Gastroesophageal sphincter (tissue), 4 donors: Measurements from ENCODE around the gene FBXL17. TPM values are rescaled to one million over a fixed set of nuclear protein-coding genes. Genes with fewer than 3 reads are reported as not detected.

Experiments used
- ATAC-seq: fragments of 150-250 bp; one replicate; pipeline ENCODE4 v1.9.1; 2016; ENCODE audit warnings: mild to moderate bottlenecking, moderate library complexity
- H3K27ac ChIP-seq, 4 donors: fragments of 200-600 bp; sonication (generic) in 3 of 4; 1 replicate in 3 of 4; 2 replicates in 1 of 4; pipeline ENCODE4 v1.5.1; 2016 to 2019
- H3K27me3 ChIP-seq: fragments of 200-600 bp; sonication (generic); one replicate; pipeline ENCODE4 v1.5.1; 2019
- H3K36me3 ChIP-seq, 2 donors: fragments of 200-600 bp; sonication (generic); one replicate each; pipeline ENCODE4 v1.5.1; 2019; ENCODE audit warnings: control low read depth in 1 of 2
- H3K4me1 ChIP-seq, 3 donors: fragments of 200-600 bp; sonication (generic); 1 replicate in 2 of 3; 2 replicates in 1 of 3; pipeline ENCODE4 v1.5.1; 2016 to 2019; ENCODE audit warnings: control low read depth in 2 of 3
- H3K4me3 ChIP-seq, 2 donors: fragments of 200-600 bp; sonication (generic); one replicate each; pipeline ENCODE4 v1.5.1; 2019; ENCODE audit warnings: mild to moderate bottlenecking in 1 of 2, moderate library complexity in 1 of 2
- H3K9me3 ChIP-seq, 3 donors: fragments of 200-600 bp; sonication (generic); one replicate each; pipeline ENCODE4 v1.5.1; 2017 to 2019; ENCODE audit warnings: control low read depth in 2 of 3
- EP300 ChIP-seq: sonication (generic); formaldehyde crosslinking; IDR thresholded peaks from one replicate; pipeline ENCODE4 v1.6.1; 2017; ENCODE audit warnings: antibody characterized with exemption, mild to moderate bottlenecking
- POLR2A ChIP-seq, 2 donors: fragments of 450-650 bp; IDR thresholded peaks; one replicate each; pipeline ENCODE4 v1.6.1; 2017; ENCODE audit warnings: antibody characterized with exemption in 2 of 2, mild to moderate bottlenecking in 2 of 2, moderate library complexity in 1 of 2
- POLR2AphosphoS5 ChIP-seq: sonication (generic); formaldehyde crosslinking; IDR thresholded peaks from one replicate; pipeline ENCODE4 v1.6.1; 2017; ENCODE audit warnings: antibody characterized with exemption
- WGBS, 2 donors: methylation state at CpG; one replicate each; pipeline ENCODE4 v1.1.5; 2018; ENCODE audit warnings: low coverage in 1 of 2; 5-methylcytosine and 5-hydroxymethylcytosine counted together
- total RNA-seq, 4 donors: library from RNA; depleted of rRNA; stranded (reverse); fragments of >200 nt; gene quantifications; one replicate each; pipeline ENCODE4 v1.1.0, GENCODE V29; 2016
- TF ChIP-seq, protein P1 (sequence below), 4 experiments: fragments of 200-600 bp in 2 of 4; fragments of 450-650 bp in 2 of 4; sonication (generic) in 1 of 4; IDR thresholded peaks; one replicate each; pipeline ENCODE4 v1.5.1; 2017 to 2019; ENCODE audit warnings: antibody characterized with exemption in 4 of 4, mild to moderate bottlenecking in 2 of 4, moderate library complexity in 2 of 4

FBXL17 gene
- total RNA-seq, 4 donors from 2014 or later: 15.3 to 25.5 (median 21.7) TPM

DNA sequence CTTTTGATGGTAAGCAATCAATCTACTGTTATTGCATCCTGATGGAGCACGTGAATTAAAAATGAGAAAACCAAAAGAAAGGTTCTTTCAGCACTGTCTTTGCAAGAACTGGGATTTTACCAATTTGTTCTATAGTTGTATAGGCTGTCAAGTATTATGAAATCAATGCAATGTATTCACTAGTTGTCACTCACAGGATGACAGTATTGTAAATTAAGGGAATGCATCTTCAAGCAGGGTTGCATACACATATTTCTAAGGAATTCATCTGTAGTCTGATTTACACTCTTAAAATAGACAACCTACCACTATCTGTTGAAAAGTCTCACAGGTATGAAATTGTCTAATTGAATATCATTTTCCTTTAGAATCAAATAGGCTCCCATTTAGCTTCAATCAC is 252.8 kb downstream of the FBXL17 start:
- Histone ChIP-seq H3K4me3 (no peak overlapping the region), H3K9me3 (no peaks in the 10 kb centered on the region), H3K27me3 (no peaks in the 10 kb centered on the region), H3K4me1 (no peaks in the 10 kb centered on the region), H3K36me3 (no peaks in the 10 kb centered on the region), H3K27ac (no peak overlapping the region)
- TF ChIP-seq, protein P1, sequence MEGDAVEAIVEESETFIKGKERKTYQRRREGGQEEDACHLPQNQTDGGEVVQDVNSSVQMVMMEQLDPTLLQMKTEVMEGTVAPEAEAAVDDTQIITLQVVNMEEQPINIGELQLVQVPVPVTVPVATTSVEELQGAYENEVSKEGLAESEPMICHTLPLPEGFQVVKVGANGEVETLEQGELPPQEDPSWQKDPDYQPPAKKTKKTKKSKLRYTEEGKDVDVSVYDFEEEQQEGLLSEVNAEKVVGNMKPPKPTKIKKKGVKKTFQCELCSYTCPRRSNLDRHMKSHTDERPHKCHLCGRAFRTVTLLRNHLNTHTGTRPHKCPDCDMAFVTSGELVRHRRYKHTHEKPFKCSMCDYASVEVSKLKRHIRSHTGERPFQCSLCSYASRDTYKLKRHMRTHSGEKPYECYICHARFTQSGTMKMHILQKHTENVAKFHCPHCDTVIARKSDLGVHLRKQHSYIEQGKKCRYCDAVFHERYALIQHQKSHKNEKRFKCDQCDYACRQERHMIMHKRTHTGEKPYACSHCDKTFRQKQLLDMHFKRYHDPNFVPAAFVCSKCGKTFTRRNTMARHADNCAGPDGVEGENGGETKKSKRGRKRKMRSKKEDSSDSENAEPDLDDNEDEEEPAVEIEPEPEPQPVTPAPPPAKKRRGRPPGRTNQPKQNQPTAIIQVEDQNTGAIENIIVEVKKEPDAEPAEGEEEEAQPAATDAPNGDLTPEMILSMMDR (IDR thresholded peaks at IDR 0.05): no peak
- no peak for TF ChIP-seq POLR2AphosphoS5
- TF ChIP-seq EP300: no peak
- TF ChIP-seq POLR2A (IDR thresholded peaks at IDR 0.05): no peak
- ATAC-seq: no peak
- WGBS, 2 donors: 95 to 100% methylated on average over 1 of the region's 1 CpG

DNA sequence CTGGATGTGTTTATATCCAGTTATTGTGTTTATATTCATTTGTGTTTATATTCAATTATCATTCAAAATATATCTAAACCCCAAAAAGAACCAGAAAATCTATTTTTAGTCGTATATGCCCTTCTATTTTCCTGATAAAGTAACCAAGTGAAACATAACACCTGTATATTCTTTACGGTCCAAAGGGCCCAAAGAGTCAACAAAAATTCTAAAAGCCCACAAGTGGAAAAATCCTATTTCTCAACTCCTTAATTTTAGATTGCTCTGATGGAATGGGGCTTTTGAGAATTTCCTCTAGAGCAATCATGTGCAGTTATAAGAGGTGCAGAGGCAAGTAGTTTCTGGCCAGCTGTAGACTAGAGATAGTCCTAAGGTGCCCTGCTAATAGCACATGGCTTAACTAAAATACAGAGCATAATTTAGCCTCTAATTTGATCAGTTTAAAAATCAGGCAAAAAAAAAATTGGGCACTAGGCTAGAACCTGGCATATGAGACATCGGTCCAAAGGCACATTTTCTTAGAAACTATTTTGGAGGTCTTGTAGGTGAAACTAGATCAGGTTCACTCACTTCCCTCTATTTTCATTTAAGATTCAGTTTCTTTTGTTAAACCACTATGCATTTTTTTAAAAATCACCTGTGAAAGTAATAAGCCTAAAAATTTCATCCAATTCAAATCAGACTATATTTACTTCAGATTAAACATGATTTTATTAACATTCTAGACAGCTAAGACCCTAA is 256.0 kb downstream of the FBXL17 start:
- Histone ChIP-seq H3K27me3 (no peaks in the 10 kb centered on the region), H3K9me3 (no peaks in the 10 kb centered on the region), H3K27ac (no peak overlapping the region), H3K4me3 (no peak overlapping the region), H3K36me3 (peaks cover 0 to 2% of the 10 kb centered on the region in 2 donors), H3K4me1 (no peaks in the 10 kb centered on the region)
- ATAC-seq: no peak
- TF ChIP-seq POLR2AphosphoS5 (no peak), POLR2A (IDR thresholded peaks at IDR 0.05) (no peak), EP300 (no peak)
- TF ChIP-seq, protein P1 (IDR thresholded peaks at IDR 0.05): no peak
- WGBS, 2 donors: 89 to 90% methylated on average over 3 of the region's 3 CpGs

DNA sequence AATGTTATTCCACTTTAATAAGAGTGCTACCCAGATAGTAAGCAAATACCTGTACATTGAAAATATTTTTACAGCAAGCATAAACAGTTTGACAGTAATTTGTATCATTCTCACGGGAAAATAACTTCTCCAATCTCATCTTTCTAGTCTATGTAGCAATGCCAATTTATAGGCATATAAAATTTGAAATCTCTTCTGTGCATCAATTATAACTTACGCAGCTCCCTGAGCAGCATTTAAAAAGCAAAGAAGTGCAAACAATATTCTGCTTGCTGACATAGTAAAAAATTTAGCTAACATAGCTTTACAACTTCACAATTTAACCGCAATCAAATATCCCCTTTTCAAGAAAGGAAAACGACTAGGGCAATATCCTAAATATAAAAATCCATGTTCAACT is 257.3 kb downstream of the FBXL17 start:
- Histone ChIP-seq H3K36me3 (peaks cover 0 to 7% of the 10 kb centered on the region in 2 donors), H3K4me1 (no peaks in the 10 kb centered on the region), H3K27me3 (no peaks in the 10 kb centered on the region), H3K27ac (no peak overlapping the region), H3K4me3 (no peak overlapping the region), H3K9me3 (no peaks in the 10 kb centered on the region)
- TF ChIP-seq POLR2AphosphoS5: no peak
- TF ChIP-seq POLR2A (IDR thresholded peaks at IDR 0.05): no peak
- TF ChIP-seq, protein P1 (IDR thresholded peaks at IDR 0.05): no peak
- no peak for TF ChIP-seq EP300
- ATAC-seq: no peak
- 93 to 95% methylated on average over 4 of the region's 4 CpGs for WGBS, 2 donors

DNA sequence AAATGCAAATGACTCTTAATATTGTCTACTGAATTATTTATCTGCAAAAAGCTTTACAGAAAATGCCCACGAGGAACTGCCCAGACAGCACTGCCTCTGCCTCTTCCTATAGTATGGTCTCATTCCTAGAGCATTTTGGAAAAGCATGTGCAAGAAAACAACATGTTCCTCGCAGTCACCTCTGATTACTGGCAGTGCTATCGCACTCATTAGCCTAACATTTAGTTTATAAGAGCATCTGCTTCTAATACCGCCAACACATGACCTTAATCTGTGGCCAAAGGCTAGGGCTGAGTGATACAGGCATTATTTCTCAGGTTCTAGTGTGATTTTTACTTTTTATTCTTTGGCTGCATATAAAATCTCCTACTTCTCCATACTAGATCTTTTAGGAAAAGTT is 259.2 kb downstream of the FBXL17 start:
- peaks cover 0 to 7% of the 10 kb centered on the region in 2 donors for H3K36me3 ChIP-seq
- 70 to 78% methylated on average over 2 to 4 of the region's 4 CpGs for WGBS, 2 donors
- no peaks in the 10 kb centered on the region for H3K9me3 ChIP-seq
- H3K4me1 ChIP-seq: no peaks in the 10 kb centered on the region
- no peak overlapping the region for H3K27ac ChIP-seq
- H3K4me3 ChIP-seq: no peak overlapping the region
- no peak for ATAC-seq
- no peak for TF ChIP-seq POLR2A (IDR thresholded peaks at IDR 0.05)
- no peak for TF ChIP-seq POLR2AphosphoS5
- TF ChIP-seq EP300: no peak
- TF ChIP-seq, protein P1 (IDR thresholded peaks at IDR 0.05): no peak
- no peaks in the 10 kb centered on the region for H3K27me3 ChIP-seq
